ENCODE measurements around the gene HAPLN3.

- TF ChIP-seq CTCF (IDR thresholded peaks at IDR 0.05) (no peak), EZH2 (IDR thresholded peaks at IDR 0.05) (no peak), EZH2phosphoT487 (IDR thresholded peaks at IDR 0.05) (no peak)
Observed at GRCh38 chr15:88902221-88902835, 7.0 kb upstream of the HAPLN3 start.
